ENCODE measurements around the gene OSTM1.
"Not testable (repeated sequence)": the region's sequence is repeated elsewhere in the genome, so short reads cannot be mapped to it uniquely, and the experiment has no call there.

Gene OSTM1

DNA sequence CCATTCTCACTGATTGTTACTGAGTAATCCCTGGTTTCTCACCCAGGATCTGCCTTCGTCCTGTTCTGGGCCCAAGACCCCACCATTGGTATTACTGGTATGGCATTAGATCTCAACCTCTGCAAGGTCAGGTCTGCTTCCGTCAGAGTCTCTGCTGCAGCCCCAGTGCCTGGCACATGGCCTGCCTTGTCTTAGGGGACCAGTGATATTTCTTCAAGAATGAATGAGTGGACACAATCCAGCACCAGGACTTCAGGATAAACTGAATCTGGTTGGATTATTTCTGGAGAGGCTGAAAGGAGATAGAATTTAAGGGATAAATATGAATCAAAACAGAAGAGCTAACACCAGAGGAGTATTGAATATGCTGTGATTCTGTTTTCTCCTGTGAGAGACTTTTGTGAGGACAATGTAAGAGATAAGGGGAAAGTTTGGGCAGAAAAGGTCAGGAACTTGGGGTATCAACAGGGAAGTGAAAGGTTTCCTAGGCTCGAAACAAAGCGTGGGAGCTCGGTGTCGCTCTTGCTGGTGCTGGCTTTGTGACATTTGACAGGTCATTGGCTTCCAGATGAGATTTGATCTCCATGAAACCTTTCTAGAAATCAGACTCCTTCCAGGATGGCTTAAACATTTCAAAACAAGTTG lies 53.9 kb downstream of the OSTM1 start:
- DNase-seq (ENCODE audit: low spot score) = no peak

DNA sequence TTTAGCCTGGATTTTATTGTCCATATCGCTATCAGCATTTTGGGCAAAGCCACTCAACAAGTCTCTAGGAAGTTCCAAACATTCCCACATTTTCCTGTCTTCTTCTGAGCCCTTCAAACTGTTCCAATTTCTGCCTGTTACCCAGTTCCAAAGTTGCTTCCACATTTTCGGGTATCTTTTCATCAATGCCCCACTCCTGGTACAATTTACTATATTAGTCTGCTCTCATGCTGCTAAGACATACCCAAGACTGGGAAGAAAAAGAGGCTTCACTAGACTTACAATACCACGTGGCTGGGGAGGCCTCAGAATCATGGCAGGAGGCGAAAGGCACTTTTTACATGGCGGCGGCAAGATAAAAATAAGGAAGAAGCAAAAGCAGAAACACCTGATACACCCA lies 58.3 kb downstream of the OSTM1 start:
- not testable (repeated sequence) for DNase-seq (ENCODE audit: low spot score)

DNA sequence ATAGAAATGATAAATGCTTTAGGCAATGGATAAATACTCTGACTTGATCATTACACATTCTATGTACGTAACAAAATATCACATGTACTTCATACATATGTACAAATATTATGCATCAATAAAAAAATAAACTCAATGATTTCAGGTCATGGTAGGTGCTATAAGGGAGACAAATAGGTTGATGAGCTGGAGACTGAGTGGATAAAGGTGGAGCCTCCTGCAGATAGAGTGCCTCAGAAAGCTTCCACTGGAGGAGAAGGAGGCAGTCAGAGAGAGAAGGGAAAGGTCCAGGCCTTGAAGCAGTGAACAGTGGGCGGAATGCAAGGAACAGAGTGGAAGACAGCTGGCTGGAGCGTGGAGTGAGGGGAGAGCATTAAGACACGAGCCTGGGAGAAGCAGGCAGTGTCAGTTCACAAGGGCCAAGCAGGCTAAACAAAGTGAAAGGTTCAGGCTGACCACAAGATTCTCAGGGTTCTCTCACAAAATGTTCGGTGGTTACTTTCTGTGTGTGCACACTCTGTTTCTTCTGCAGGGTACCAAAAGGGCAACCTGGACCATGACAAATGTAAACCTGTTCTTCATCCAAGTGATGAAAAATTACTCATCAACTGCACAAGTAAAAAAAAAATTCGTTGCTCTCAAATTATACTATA lies 60.6 kb downstream of the OSTM1 start:
- no peak for DNase-seq (ENCODE audit: low spot score)

DNA sequence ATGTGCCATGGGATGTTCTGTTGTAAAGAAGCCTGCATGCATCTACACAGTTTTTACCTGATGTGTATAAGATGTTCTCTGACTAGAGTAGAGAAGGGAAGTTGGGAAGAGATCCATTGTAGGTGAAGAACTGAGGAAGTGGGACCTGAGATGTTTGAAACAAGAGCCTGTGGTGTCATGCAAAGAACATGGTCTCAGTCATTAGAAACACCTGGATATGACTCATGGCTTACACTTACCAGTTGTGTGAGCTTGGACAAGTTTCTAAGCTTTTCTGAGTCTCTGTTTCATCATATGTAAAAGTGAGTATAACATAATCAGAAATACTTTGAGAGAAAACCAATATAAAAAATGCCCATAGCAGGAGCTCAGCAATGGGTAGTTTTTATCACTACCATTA lies 64.6 kb downstream of the OSTM1 start:
- DNase-seq (ENCODE audit: low spot score) = no peak

DNA sequence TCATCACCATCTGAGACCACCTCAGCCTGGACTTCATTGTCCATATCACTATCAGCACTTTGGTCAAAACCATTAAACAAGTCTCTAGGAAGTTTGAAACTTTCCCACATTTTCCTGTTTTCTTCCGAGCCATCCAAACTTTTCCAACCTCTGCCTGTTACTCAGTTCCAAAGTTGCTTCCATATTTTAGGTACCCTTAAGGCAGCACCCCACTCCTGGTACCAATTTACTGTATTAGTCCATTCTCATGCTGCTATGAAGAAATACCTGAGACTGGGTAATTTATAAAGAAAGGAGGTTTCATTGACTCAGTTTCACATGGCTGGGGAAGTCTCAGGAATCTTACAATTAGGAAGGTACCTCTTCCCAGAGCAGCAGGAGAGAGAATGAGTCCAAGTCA lies 65.3 kb downstream of the OSTM1 start:
- DNase-seq (ENCODE audit: low spot score) = not testable (repeated sequence)

DNA sequence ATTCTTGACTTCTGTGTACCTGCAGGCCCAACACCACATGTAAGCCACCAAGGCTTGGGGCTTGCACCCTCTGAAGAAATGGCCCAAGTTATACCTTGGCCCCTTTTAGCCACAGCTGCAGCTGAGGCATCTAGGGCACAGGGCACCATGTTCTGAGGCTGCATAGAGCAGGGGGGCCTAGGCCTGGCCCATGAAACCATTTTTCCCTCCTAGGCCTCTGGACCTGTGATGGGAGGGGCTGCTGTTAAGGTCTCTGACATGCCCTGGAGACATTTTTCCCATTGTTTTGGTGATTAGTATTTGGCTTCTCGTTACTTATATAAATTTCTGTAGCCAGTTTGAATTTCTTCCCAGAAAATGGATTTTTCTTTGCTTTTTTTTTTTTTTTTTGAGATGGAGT lies 66.2 kb downstream of the OSTM1 start:
- DNase-seq (ENCODE audit: low spot score) = no peak

DNA sequence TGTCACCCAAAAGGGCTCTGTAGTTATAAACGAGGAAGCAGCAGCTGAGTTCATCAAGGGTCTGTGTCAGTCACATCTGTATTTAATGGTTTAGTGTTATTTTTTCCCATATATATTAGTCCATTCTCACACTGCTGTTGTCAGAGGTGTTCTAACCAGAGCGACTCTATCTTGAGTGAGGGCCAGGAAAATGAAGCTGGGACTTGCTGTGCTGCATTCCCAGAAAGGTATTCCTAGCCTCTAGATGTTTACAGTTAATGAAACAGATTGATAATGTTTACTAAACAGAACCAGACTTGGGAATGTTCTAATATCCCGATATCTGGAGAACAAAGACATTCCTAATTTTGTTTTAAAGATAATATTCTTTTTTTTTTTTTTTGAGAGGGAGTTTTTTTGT lies 68.6 kb downstream of the OSTM1 start:
- no peak for DNase-seq (ENCODE audit: low spot score)

DNA sequence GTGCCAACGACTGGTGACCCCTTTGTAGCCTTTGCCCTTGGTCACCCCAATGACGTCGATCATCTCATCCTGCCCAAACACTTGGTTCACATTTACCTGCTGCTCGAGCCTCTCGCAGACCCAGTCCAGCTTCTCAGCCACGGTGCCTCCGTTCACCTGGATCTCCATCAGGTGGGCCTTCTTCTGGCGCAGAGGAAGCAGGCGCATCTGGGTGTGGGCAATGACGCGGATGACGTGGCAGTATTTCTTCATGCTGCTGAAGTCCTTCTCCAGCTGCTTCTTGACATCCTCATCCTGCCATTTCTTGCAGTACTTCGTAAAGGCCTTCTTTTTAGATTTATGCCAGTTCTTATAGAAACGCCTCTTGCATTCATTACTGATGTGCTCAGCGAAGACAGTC lies 69.7 kb downstream of the OSTM1 start:
- no peak for DNase-seq (ENCODE audit: low spot score)

DNA sequence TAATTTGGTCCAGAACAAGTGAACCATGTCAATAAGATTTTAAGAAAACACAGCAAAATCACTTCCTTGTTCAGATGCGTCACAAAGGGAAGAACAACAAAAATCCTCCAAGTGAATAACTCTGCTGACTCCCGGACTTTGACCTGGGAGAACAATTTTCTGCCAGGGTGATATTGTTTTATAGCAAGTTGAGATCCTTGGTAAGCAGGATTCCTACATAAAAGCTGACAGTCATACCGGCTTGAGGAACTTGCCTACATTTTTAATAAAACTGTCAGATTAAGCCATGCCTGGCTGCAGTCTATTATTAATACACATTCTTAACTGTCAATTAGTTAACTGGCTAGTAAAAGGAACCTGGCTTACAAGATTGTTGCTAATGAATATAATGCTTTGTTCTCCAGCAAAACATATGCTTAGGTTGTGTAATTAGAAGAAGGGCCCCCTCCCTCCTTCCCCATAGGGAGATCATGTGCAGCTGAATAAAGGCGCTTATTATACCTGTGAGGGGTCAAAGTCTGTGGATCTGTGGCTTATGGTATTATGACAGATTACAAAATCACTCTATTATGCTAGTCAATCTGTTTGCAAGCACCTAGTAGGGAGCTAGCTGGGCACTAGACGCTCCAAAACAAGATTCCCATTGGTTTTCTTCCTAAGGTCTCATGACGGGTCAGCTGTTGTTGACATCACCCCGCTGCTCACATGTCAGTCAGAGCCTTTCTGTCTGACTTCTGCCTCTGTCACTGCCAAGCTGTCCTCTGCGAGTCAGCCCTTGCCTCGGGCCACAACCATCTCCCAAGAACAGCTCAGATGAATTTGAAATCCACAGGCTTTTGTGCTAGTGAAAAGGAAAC lies 71.9 kb downstream of the OSTM1 start:
- no peak for DNase-seq (ENCODE audit: low spot score)

DNA sequence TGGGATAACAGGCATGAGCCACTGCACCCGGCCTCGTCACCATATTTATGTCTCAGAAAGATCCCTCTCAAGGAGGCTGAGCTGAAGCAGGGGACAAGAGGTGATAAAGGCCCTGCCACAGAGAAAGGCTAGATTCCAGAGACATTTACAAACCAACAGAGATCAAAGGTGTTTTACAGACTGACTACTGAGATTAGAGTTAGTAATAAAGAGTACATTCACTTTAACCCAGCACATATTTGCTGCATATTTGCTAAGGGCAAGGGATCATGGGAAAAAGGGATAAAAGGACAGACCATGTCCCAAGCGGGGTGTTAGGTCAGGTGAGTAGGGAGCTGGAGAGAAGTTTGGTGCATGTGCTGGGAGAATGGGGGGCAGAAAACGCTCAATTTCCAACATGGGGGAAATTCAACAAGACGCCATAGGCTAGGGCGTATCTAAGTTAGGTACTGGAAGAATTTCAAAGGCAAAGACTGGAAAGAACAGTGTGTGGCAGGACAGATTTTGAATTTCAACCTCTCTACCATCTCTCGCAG lies 72.8 kb downstream of the OSTM1 start:
- no peak for DNase-seq (ENCODE audit: low spot score)

DNA sequence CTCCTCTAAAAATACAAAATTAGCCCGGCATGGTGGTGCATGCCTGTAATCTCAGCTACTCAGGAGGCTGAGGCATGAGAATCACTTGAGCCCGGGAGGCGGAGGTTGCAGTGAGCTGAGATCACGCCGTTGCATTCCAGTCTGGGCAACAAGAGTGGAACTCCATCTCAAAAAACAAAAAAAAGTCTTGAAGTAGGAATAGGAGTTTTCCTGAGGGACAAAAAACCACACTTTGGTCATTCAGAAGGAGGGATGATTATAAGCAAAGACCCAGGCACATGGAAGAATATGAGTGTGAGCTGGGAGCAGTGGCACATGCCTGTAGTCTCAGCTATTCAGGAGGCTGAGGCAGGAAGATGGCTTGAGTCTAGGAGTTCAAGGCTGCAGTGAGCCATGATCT lies 74.3 kb downstream of the OSTM1 start:
- DNase-seq (ENCODE audit: low spot score) = not testable (repeated sequence)

DNA sequence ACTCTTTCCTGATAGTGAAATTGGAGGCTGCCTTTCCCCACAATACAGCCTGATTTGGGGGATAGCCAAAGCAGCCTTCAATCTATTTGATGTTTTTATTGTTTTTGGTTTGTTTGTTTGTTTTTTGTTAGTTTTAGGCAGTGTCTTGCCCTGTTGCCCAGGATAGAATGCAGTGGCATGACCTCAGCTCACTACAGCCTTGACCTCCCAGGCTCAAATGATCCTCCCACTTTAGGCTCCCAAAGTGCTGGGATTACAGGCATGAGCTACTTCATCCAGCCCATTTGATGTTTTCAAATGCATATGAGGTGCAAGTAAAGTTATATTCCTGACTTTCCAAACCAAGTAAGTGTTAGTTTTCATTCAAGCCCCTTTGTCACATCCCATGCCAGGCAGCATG lies 75.2 kb downstream of the OSTM1 start:
- no peak for DNase-seq (ENCODE audit: low spot score)

DNA sequence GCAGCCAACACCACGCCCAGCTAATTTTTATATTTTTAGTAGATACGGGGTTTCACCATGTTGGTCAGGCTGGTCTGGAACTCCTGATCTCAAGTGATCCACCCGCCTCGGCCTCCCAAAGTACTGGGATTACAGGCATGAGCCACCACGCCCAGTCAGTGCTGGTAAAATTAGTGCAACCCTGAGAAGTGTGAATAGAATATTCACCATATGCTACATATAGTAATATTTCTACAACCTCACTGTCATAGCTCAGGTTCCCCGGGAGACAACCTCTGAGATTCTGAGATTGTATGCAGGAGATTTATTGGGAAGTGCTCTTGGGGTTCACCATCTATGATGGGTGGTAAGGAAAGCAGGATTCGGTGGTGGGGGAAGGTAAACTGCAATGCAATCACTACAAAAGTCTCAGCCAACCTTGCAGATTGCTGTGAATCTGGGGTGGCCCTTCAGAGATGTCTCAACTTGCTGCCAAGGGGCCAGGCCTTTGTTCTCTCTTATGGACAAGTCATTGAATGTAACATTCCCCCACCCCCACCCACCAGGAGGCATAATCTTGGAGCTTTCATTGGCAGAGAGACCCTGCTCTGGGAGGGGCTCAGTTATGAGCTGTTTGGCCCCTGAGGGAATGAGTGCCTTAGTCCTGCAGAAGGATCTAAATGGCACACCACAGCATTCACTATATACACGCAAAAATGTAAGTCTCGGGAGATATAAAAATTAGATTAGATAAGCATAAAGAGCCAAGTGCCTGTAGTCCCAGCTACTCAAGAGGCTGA lies 82.6 kb downstream of the OSTM1 start:
- no peak for DNase-seq (ENCODE audit: low spot score)
